ENCODE data around the gene ZNF593OS. TPM values are rescaled to one million over a fixed set of nuclear protein-coding genes. Genes with fewer than 3 reads are reported as not detected.

ZNF593OS gene
- total RNA-seq, 1 experiment from 2014 or later = not detected

- ChIA-PET POLR2A (no interaction called here), RAD21 (ENCODE audit: low non-redundant PET in 1 of 2, low total read pairs in 2 of 2, uncharacterized antibody in 2 of 2, unreplicated experiment in 2 of 2) (interaction anchor here (0.5 to 1.5 kb wide), 2 partner anchors 40 to 110 kb away, joined by 3 to 12 read pairs; no protein-coding TSS in a partner anchor), CTCF (interaction anchor here (1.9 to 4.8 kb wide), 6 partner anchors 10 to 250 kb away, joined by 12 to 71 read pairs (median 20); partner anchors contain the start of genes C1orf232 and ZNF593)
- no peaks in the 10 kb centered on the region for H4K20me1 ChIP-seq (ENCODE audit: insufficient read depth)
- intact Hi-C loops (cut with micrococcal nuclease) = loop anchor here (1.0 to 10.0 kb wide), 5 partner anchors 35 to 251 kb away; partner anchors contain the start of gene PDIK1L
- ATAC-seq (no peak), DNase-seq (ENCODE audit: low read depth, low spot score) (no peak)
- H3K36me3 ChIP-seq (ENCODE audit: control insufficient read depth in 1 of 2, insufficient read depth in 2 of 2, low read length in 2 of 2) = no peaks in the 10 kb centered on the region
- BruUV-seq (replicated peaks) = no TSS peak
- TF ChIP-seq SIN3A (IDR thresholded peaks at IDR 0.05; ENCODE audit: low read depth) = no peak
- TF ChIP-seq, protein P1, sequence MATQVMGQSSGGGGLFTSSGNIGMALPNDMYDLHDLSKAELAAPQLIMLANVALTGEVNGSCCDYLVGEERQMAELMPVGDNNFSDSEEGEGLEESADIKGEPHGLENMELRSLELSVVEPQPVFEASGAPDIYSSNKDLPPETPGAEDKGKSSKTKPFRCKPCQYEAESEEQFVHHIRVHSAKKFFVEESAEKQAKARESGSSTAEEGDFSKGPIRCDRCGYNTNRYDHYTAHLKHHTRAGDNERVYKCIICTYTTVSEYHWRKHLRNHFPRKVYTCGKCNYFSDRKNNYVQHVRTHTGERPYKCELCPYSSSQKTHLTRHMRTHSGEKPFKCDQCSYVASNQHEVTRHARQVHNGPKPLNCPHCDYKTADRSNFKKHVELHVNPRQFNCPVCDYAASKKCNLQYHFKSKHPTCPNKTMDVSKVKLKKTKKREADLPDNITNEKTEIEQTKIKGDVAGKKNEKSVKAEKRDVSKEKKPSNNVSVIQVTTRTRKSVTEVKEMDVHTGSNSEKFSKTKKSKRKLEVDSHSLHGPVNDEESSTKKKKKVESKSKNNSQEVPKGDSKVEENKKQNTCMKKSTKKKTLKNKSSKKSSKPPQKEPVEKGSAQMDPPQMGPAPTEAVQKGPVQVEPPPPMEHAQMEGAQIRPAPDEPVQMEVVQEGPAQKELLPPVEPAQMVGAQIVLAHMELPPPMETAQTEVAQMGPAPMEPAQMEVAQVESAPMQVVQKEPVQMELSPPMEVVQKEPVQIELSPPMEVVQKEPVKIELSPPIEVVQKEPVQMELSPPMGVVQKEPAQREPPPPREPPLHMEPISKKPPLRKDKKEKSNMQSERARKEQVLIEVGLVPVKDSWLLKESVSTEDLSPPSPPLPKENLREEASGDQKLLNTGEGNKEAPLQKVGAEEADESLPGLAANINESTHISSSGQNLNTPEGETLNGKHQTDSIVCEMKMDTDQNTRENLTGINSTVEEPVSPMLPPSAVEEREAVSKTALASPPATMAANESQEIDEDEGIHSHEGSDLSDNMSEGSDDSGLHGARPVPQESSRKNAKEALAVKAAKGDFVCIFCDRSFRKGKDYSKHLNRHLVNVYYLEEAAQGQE (IDR thresholded peaks at IDR 0.05; ENCODE audit: low read depth) = no peak
- no peak for TF ChIP-seq ZBTB33 (IDR thresholded peaks at IDR 0.05; ENCODE audit: extremely low read depth, insufficient replicate concordance, low read length)
- TF ChIP-seq MAX (IDR thresholded peaks at IDR 0.05) = no peak
- no peak for TF ChIP-seq YY1 (IDR thresholded peaks at IDR 0.05; ENCODE audit: extremely low read depth, insufficient replicate concordance, low read depth, low read length)
- peaks cover 11 to 22% of the 10 kb centered on the region in 2 experiments for H3K4me1 ChIP-seq (ENCODE audit: control insufficient read depth in 1 of 2, insufficient read depth in 2 of 2, low read length in 2 of 2)
- no peaks in the 10 kb centered on the region for H3K9me3 ChIP-seq (ENCODE audit: control insufficient read depth in 1 of 2, insufficient read depth in 1 of 2, low read depth in 1 of 2, low read length in 2 of 2)
- H3K9ac ChIP-seq (ENCODE audit: low read length) = no peak overlapping the region
- no peaks in the 10 kb centered on the region for H3K79me2 ChIP-seq (ENCODE audit: insufficient read depth, low read length)
- no peak overlapping the region for H2AFZ ChIP-seq (ENCODE audit: low read depth, low read length, poor library complexity, severe bottlenecking)
- no peak overlapping the region for H3K4me3 ChIP-seq (replicated peaks in 1 of 2; ENCODE audit: low read depth in 1 of 2, low read length in 2 of 2)
- H3K9me2 ChIP-seq (ENCODE audit: insufficient read depth) = no peaks in the 10 kb centered on the region
- H3K4me2 ChIP-seq (ENCODE audit: low read length) = no peak overlapping the region
- no peak overlapping the region for H3K27ac ChIP-seq (ENCODE audit: low read depth, low read length)
- no peaks in the 10 kb centered on the region for H3K27me3 ChIP-seq (ENCODE audit: insufficient read depth, low read length)
Observed at GRCh38 chr1:26145960-26146294, 25.7 kb downstream of the ZNF593OS start.
